K562 (cell line): Measurements from ENCODE around the gene CLEC2L. TPM values are rescaled to one million over a fixed set of nuclear protein-coding genes. Genes with fewer than 3 reads are reported as not detected.

Experiments used
- ATAC-seq: fragments of 200-7000 bp; cut with Tn5 transposase; 3 replicates; pipeline ENCODE4 v1.9.1; 2020; ENCODE audit warnings: moderate library complexity
- BruUV-seq: library from RNA; stranded (reverse); fragments of 400-500 nt; replicated peaks from 2 replicates; lab custom pipeline; 2021; lab: Mats Ljungman, UMichigan
- CTCF ChIA-PET: fragments of 300-600 bp; formaldehyde crosslinking; extraction: SDS; loops from one replicate; lab custom pipeline; 2021; ENCODE audit warnings: low intra/inter-chr PET ratio; lab: Yijun Ruan, JAX
- POLR2A ChIA-PET: fragments of 300-600, 350-650 bp; sonication (Branson Sonifier 250); formaldehyde crosslinking; extraction: SDS; loops from one replicate; lab custom pipeline; 2021; ENCODE audit warnings: antibody characterized with exemption, inconsistent platforms; lab: Yijun Ruan, JAX
- DNase-seq, 4 experiments: peaks; one replicate each; pipeline versions ENCODE4 v3.0.0 to v3.0.0-alpha.2; 2011 to 2018; ENCODE audit warnings: low spot score in 3 of 4, mixed read lengths in 3 of 4; ENCODE audit errors: extremely low read depth in 1 of 4
- FAIRE-seq: peaks from 2 replicates; lab custom pipeline; 2011; peaks lifted over from hg19 to GRCh38; lab: Jason Lieb, UNC
- H2AFZ ChIP-seq: 2 replicates; pipeline ENCODE4 v1.6.0; 2011; ENCODE audit warnings: low read depth, low read length, control low read depth, inconsistent platforms
- H3K27ac ChIP-seq: fragments of 200-600 bp; 3 replicates; pipeline ENCODE4 v1.8.0; 2011; ENCODE audit warnings: low read depth, mild to moderate bottlenecking, control low read depth, inconsistent platforms, low read length, moderate library complexity, mixed read lengths; ENCODE audit errors: extremely low read depth
- H3K27me3 ChIP-seq, 2 experiments: fragments of 300-600 bp in 1 of 2; 2 replicates in 1 of 2; 3 replicates in 1 of 2; pipeline versions ENCODE4 v1.6.0 to v1.8.0; 2011; ENCODE audit warnings: inconsistent platforms in 2 of 2, low read length in 2 of 2, mild to moderate bottlenecking in 1 of 2, mixed read lengths in 1 of 2, moderate library complexity in 1 of 2; ENCODE audit not compliant: control insufficient read depth in 2 of 2, insufficient read depth in 2 of 2
- H3K36me3 ChIP-seq: fragments of 300-600 bp; 3 replicates; pipeline ENCODE4 v1.8.0; 2011; ENCODE audit warnings: mild to moderate bottlenecking, low read length, inconsistent platforms; ENCODE audit not compliant: control insufficient read depth, insufficient read depth
- H3K4me1 ChIP-seq, 2 experiments: fragments of 200-600 bp in 1 of 2; replicated peaks in 1 of 2; 2 replicates in 1 of 2; 3 replicates in 1 of 2; pipeline versions ENCODE4 v1.5.1 to v1.8.0; 2011; ENCODE audit warnings: inconsistent platforms in 2 of 2, low read length in 2 of 2, mild to moderate bottlenecking in 1 of 2, mixed read lengths in 1 of 2, moderate library complexity in 1 of 2; ENCODE audit not compliant: control insufficient read depth in 2 of 2, insufficient read depth in 2 of 2
- H3K4me2 ChIP-seq: 2 replicates; pipeline ENCODE4 v1.6.1; 2011; ENCODE audit warnings: low read length, control low read depth, inconsistent platforms, mixed read lengths; ENCODE audit not compliant: insufficient read depth
- H3K4me3 ChIP-seq: fragments of 200-600 bp; sonication (generic), shearing (Covaris generic); 2 replicates; pipeline ENCODE4 v1.5.1; 2016; ENCODE audit warnings: control low read depth, inconsistent platforms
- H3K79me2 ChIP-seq: fragments of 200-600 bp; 3 replicates; pipeline ENCODE4 v1.8.0; 2011; ENCODE audit warnings: low read length, inconsistent platforms; ENCODE audit not compliant: control insufficient read depth, insufficient read depth
- H3K9ac ChIP-seq, 2 experiments: 2 replicates each; pipeline versions ENCODE4 v1.6.0 to v1.6.1; 2011; ENCODE audit warnings: low read depth in 2 of 2, low read length in 2 of 2, control low read depth in 1 of 2, inconsistent platforms in 1 of 2, mild to moderate bottlenecking in 1 of 2, mixed read lengths in 1 of 2; ENCODE audit not compliant: insufficient read depth in 1 of 2
- H3K9me1 ChIP-seq: one replicate; pipeline ENCODE4 v1.6.0; 2011; ENCODE audit warnings: inconsistent platforms, mild to moderate bottlenecking, low read length, moderate library complexity; ENCODE audit not compliant: control insufficient read depth, insufficient read depth
- H3K9me3 ChIP-seq: replicated peaks from 2 replicates; pipeline ENCODE4 v1.5.1; 2011; ENCODE audit warnings: low read depth, low read length, inconsistent platforms; ENCODE audit not compliant: control insufficient read depth, insufficient read depth
- H4K20me1 ChIP-seq: replicated peaks from 2 replicates; pipeline ENCODE4 v1.6.1; 2011; ENCODE audit warnings: low read length, inconsistent platforms, mixed read lengths; ENCODE audit not compliant: control insufficient read depth, insufficient read depth
- AFF1 ChIP-seq, 2 experiments: fragments of 450-650 bp; IDR thresholded peaks; 2 replicates each; pipeline ENCODE4 v1.6.1; 2018; ENCODE audit warnings: mild to moderate bottlenecking in 2 of 2, low read depth in 1 of 2; ENCODE audit not compliant: partially characterized antibody in 2 of 2
- ARID3B ChIP-seq: fragments of 250-450 bp; sonication (Bioruptor Pico); IDR thresholded peaks from 2 replicates; pipeline ENCODE4 v1.4.0; 2020; ENCODE audit warnings: borderline replicate concordance
- ETS1 ChIP-seq: conservative IDR thresholded peaks from 2 replicates; pipeline ENCODE4 v1.6.1; 2011; ENCODE audit warnings: low read depth, mild to moderate bottlenecking, low read length; ENCODE audit not compliant: control insufficient read depth
- MEF2A ChIP-seq: IDR thresholded peaks from 2 replicates; pipeline ENCODE4 v1.6.1; 2011; ENCODE audit warnings: low read depth, mild to moderate bottlenecking, low read length, moderate library complexity; ENCODE audit not compliant: control insufficient read depth
- TFAP4 ChIP-seq: sonication (generic); formaldehyde crosslinking; IDR thresholded peaks from 2 replicates; pipeline ENCODE4 v1.8.0; 2022; ENCODE audit warnings: missing genetic modification reagents, mild to moderate bottlenecking, moderate library complexity, borderline replicate concordance
- ZBTB5 ChIP-seq: fragments of 450-650 bp; IDR thresholded peaks from 2 replicates; pipeline ENCODE4 v1.6.1; 2017; ENCODE audit warnings: antibody characterized with exemption
- ZKSCAN8 ChIP-seq: fragments of 200-800 bp; sonication (Bioruptor generic); IDR thresholded peaks from 2 replicates; pipeline ENCODE4 v1.6.1; 2016; ENCODE audit warnings: missing genetic modification characterization, missing compliant biosample characterization
- ZNF146 ChIP-seq: IDR thresholded peaks from one replicate; pipeline ENCODE4 v1.6.1; 2018; ENCODE audit warnings: missing compliant biosample characterization; ENCODE audit not compliant: unreplicated experiment
- ZNF24 ChIP-seq: fragments of 450-650 bp; IDR thresholded peaks from 2 replicates; pipeline ENCODE4 v1.6.1; 2016
- WGBS: fragments of 100-300 bp; shearing (Covaris generic); methylation state at CpG from one replicate; pipeline ENCODE4 v1.1.6; 2016; ENCODE audit warnings: low coverage, mixed read lengths; ENCODE audit not compliant: insufficient coverage; ENCODE audit errors: missing lambda C conversion rate; 5-methylcytosine and 5-hydroxymethylcytosine counted together
- in situ Hi-C: fragments of 300-500 bp; cut with MboI; formaldehyde crosslinking; loops from 4 replicates; pipeline ENCODE4 v1.15.0; 2018; ENCODE audit warnings: inconsistent platforms, mixed read lengths
- intact Hi-C: fragments of 100-400 bp; cut with micrococcal nuclease; formaldehyde crosslinking; loops from 2 replicates; pipeline ENCODE4 v1.14.2; 2022
- polyA plus RNA-seq, 8 experiments: library from polyadenylated mRNA; depleted of rRNA in 4 of 8; stranded (reverse) in 5 of 8; unstranded in 3 of 8; fragments of >200 nt; fragmentation: Nextera tagmentation in 2 of 8; fragmentation: Illumina TruSeq in 1 of 8; extraction: Ambion mirVana in 2 of 8; extraction: Trizol in 1 of 8; gene quantifications; 2 replicates each; pipeline versions ENCODE4 v1.2.1 to v1.2.3, GENCODE V29; 2011 to 2014; ENCODE audit warnings: inconsistent platforms in 1 of 8, missing spikeins in 1 of 8
- total RNA-seq, 7 experiments: library from RNA; depleted of rRNA in 6 of 7; stranded (reverse); fragments of >200 nt in 6 of 7; fragmentation: Illumina TruSeq in 2 of 7; extraction: Trizol in 2 of 7; gene quantifications; 2 replicates each; pipeline versions ENCODE4 v1.2.1 to v1.2.3, GENCODE V29; 2011 to 2021; ENCODE audit warnings: low replicate concordance in 1 of 7

CLEC2L gene
- total and polyA plus RNA-seq, 9 of the 15 experiments (the other 6 are each of a cell fraction or from before 2014, with no cell fraction given): 0.84 to 5.5 (median 1.8) TPM

GRCh38 chr7:139586286-139586685, 62.8 kb downstream of the CLEC2L start:
- no peak for FAIRE-seq
- BruUV-seq: no TSS peak
- Histone ChIP-seq H3K27ac (no peak overlapping the region), H3K9me3 (no peaks in the 10 kb centered on the region), H2AFZ (no peak overlapping the region), H3K9ac (no peak overlapping the region), H4K20me1 (no peaks in the 10 kb centered on the region; the same call in none of the 2 replicates), H3K79me2 (no peaks in the 10 kb centered on the region), H3K27me3 (no peaks in the 10 kb centered on the region), H3K4me1 (peaks cover 2 to 5% of the 10 kb centered on the region in 2 experiments; a peak in 1 of 5 replicates), H3K36me3 (peaks cover 4% of the 10 kb centered on the region; the same call in 1 of the 3 replicates), H3K4me2 (no peak overlapping the region), H3K9me1 (no peaks in the 10 kb centered on the region), H3K4me3 (no peak overlapping the region)
- intact Hi-C loops: no loop called here
- 41% methylated on average over 3 of the region's 3 CpGs for WGBS
- no peak for ATAC-seq
- ChIA-PET POLR2A (interaction anchor here (1.1 to 1.3 kb wide), 2 partner anchors 11 to 16 kb away, joined by 3 read pairs; no protein-coding TSS in a partner anchor), CTCF (no interaction called here)
- no peak for DNase-seq
- in situ Hi-C loops: no loop called here
- 0 out of 2 replicates have a peak, but pooled peaks have one; percentile 16 for TF ChIP-seq ARID3B (CRISPR knock-in tag)
- no peak for TF ChIP-seq ZBTB5
- TF ChIP-seq ETS1: no peak
- no peak for TF ChIP-seq AFF1 (IDR thresholded peaks at IDR 0.05; ENCODE audit: low read depth in 1 of 2, partially characterized antibody in 2 of 2)
- 0 out of 2 replicates have a peak, but pooled peaks have one; percentile 26 for TF ChIP-seq ZNF24
- TF ChIP-seq ZNF146 (CRISPR knock-in tag): peak; percentile 72
- TF ChIP-seq ZKSCAN8: no peak
- TF ChIP-seq MEF2A: no peak
- TF ChIP-seq TFAP4 (CRISPR knock-in tag): no peak
